ENCODE results near the gene TEDC2. TPM values are rescaled to one million over a fixed set of nuclear protein-coding genes. Genes with fewer than 3 reads are reported as not detected.

Gene TEDC2
- total RNA-seq, 4 donors from 2014 or later = 1.4 to 2.3 TPM; not detected in 2

DNA sequence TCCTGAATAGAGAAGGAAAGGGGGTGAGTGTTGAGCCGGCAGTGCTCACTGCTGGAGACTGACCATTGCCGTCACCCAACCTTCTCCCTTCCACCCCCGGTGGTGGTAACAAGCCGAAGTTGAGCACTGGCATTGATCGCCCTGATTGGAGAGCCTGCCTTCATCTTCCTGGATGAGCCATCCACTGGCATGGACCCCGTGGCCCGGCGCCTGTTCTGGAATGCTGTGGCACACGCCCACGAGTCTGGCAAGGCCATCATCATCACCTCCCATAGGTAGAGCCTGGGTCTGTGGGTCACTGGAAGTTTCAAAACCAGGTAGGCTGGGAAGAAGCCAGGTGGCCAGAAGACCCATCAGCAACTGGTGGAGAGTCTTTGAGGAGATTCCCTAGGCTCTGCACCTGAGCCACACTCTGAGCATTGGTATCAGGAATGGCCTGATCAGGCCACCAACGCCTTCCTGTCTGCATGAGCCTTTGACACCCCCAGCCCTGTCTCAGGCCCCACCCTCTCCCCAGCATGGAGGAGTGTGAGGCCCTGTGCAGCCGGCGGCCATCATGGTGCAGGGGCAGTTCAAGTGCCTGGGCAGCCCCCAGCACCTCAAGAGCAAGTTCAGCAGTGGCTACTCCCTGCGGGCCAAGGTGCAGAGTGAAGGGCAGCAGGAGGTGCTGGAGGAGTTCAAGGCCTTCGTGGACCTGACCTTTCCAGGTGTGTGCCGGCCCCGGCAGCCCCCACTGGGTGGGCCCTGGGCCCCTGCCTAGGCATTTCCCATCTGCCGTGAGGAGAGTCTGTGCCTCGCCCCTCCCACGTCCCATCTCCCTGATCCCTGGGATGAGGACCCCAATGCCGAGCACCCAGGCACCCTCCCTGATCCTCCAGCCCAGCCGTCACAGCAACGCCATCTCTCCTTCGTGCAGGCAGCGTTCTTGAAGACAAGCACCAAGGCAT is 35.6 kb upstream of the TEDC2 start:
- intact Hi-C loops (cut with DNase I; ENCODE audit: low total_unique reads) (loop anchor here (5.0 kb wide), 1 partner anchor 82 kb away; the partner anchor contains the start of gene ABCA3), in situ Hi-C loops (cut with MboI; ENCODE audit: low pct_ligation_motif_present in 1 of 4, low pct_unique_long_range_greater_than_20kb in 1 of 4, low sequenced_read_pairs in 3 of 4) (loop anchor here in 1 of 4 donors (25.0 kb wide), 1 partner anchor 163 kb away; no protein-coding TSS in a partner anchor)
- no peak overlapping the region for H3K27ac ChIP-seq
- no peaks in the 10 kb centered on the region for H3K36me3 ChIP-seq
- 92% methylated on average over 23 of the region's 25 CpGs; no CpG with 5 or more reads in 1 of the 2 donors for WGBS, 2 donors (ENCODE audit: low coverage in 1 of 2)
- H3K4me1 ChIP-seq = peaks cover 0 to 8% (median 6%) of the 10 kb centered on the region in 4 donors
- no peaks in the 10 kb centered on the region for H3K27me3 ChIP-seq
- H3K4me3 ChIP-seq = no peak overlapping the region
- no peaks in the 10 kb centered on the region for H3K9me3 ChIP-seq
- no peak for TF ChIP-seq EP300 (IDR thresholded peaks at IDR 0.05; ENCODE audit: low read depth)
- no peak for TF ChIP-seq POLR2A (IDR thresholded peaks at IDR 0.05)
- no peak for TF ChIP-seq POLR2AphosphoS5 (IDR thresholded peaks at IDR 0.05)
- TF ChIP-seq, protein P1, sequence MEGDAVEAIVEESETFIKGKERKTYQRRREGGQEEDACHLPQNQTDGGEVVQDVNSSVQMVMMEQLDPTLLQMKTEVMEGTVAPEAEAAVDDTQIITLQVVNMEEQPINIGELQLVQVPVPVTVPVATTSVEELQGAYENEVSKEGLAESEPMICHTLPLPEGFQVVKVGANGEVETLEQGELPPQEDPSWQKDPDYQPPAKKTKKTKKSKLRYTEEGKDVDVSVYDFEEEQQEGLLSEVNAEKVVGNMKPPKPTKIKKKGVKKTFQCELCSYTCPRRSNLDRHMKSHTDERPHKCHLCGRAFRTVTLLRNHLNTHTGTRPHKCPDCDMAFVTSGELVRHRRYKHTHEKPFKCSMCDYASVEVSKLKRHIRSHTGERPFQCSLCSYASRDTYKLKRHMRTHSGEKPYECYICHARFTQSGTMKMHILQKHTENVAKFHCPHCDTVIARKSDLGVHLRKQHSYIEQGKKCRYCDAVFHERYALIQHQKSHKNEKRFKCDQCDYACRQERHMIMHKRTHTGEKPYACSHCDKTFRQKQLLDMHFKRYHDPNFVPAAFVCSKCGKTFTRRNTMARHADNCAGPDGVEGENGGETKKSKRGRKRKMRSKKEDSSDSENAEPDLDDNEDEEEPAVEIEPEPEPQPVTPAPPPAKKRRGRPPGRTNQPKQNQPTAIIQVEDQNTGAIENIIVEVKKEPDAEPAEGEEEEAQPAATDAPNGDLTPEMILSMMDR (IDR thresholded peaks at IDR 0.05) = no peak
- DNase-seq = no peak

DNA sequence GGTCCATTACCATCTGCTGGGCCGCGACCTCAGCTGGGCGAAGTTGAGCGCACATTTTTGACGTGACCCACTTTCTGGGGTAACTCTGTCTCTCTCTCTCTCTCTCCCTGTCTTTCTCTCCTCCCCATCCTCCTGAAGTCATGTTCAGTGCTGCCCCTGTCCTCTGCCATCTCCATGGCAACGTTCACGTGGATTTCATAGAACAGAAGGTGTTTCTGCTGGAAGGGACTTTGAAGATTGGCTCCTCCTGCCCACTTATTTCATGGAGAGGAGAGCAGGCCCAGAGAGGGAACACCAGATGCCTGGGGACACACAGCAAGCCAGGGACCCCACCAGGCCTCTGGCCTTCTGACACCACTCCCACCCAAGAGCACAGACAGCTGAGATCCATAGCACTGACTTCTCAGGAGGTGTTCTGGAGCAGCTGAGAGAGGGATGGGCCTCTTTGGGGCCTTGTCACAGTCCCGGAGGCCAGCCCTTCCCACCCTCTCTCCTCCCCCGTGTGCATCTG is 34.8 kb upstream of the TEDC2 start:
- H3K4me3 ChIP-seq = no peak overlapping the region
- TF ChIP-seq, protein P1 (IDR thresholded peaks at IDR 0.05) = no peak
- TF ChIP-seq POLR2AphosphoS5 (IDR thresholded peaks at IDR 0.05) = no peak
- no peak for TF ChIP-seq POLR2A (IDR thresholded peaks at IDR 0.05)
- TF ChIP-seq EP300 (IDR thresholded peaks at IDR 0.05; ENCODE audit: low read depth) = no peak
- intact Hi-C loops (cut with DNase I; ENCODE audit: low total_unique reads) = loop anchor here (5.0 kb wide), 1 partner anchor 83 kb away; the partner anchor contains the start of gene ABCA3
- in situ Hi-C loops (cut with MboI; ENCODE audit: low pct_ligation_motif_present in 1 of 4, low pct_unique_long_range_greater_than_20kb in 1 of 4, low sequenced_read_pairs in 3 of 4) = loop anchor here in 1 of 4 donors (25.0 kb wide), 1 partner anchor 162 kb away; no protein-coding TSS in a partner anchor
- peaks cover 1 to 13% (median 9%) of the 10 kb centered on the region in 4 donors for H3K4me1 ChIP-seq
- H3K27me3 ChIP-seq = no peaks in the 10 kb centered on the region
- no peaks in the 10 kb centered on the region for H3K36me3 ChIP-seq
- no peaks in the 10 kb centered on the region for H3K9me3 ChIP-seq
- 48 to 82% methylated on average over 2 to 9 of the region's 9 CpGs for WGBS, 2 donors (ENCODE audit: low coverage in 1 of 2)
- no peak overlapping the region for H3K27ac ChIP-seq
- no peak for DNase-seq

DNA sequence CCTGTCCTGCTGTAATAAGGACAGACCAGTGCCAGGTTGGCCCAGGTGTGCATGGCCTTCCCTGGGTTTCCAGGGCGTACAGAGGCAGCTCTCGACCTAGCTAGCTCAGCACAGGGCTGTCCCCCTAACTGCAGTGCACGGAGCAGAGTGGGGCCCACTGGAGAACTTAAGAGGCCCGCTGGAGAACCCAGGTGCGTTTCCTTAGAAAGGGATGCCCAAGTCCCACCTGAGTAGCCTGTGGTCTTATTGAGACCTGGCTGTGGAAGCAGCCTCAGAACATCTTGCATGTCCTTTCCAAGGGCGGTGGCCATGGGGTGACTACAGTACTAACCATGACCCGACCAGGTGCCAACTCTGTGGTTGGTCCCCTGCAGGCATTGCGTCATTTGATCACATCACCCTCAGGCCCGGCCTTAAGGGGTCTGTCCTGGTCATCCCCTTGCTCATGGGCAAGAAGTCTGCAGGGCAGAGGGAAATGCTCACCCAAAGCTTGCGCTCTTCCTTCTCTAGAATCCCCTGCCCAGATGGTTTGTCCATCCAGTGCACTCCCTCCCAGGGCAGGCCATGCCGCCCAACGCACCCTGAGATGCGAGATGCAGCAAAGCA is 34.0 kb upstream of the TEDC2 start:
- Histone ChIP-seq H3K27ac (no peak overlapping the region), H3K4me1 (peaks cover 4 to 20% (median 18%) of the 10 kb centered on the region in 4 donors), H3K36me3 (no peaks in the 10 kb centered on the region), H3K4me3 (no peak overlapping the region), H3K9me3 (no peaks in the 10 kb centered on the region), H3K27me3 (no peaks in the 10 kb centered on the region)
- intact Hi-C loops (cut with DNase I; ENCODE audit: low total_unique reads) (loop anchor here (5.0 kb wide), 1 partner anchor 84 kb away; the partner anchor contains the start of gene ABCA3), in situ Hi-C loops (cut with MboI; ENCODE audit: low pct_ligation_motif_present in 1 of 4, low pct_unique_long_range_greater_than_20kb in 1 of 4, low sequenced_read_pairs in 3 of 4) (loop anchor here in 1 of 4 donors (25.0 kb wide), 1 partner anchor 161 kb away; no protein-coding TSS in a partner anchor)
- 96 to 100% methylated on average over 2 to 13 of the region's 13 CpGs for WGBS, 2 donors (ENCODE audit: low coverage in 1 of 2)
- no peak for DNase-seq
- no peak for TF ChIP-seq POLR2AphosphoS5 (IDR thresholded peaks at IDR 0.05)
- no peak for TF ChIP-seq POLR2A (IDR thresholded peaks at IDR 0.05)
- TF ChIP-seq, protein P1 (IDR thresholded peaks at IDR 0.05) = no peak
- no peak for TF ChIP-seq EP300 (IDR thresholded peaks at IDR 0.05; ENCODE audit: low read depth)

All from transverse colon (tissue), 4 donors.